AG20443 (cell line): ENCODE measurements around the gene PGC.

Source experiments
- DNase-seq: peaks from one replicate; pipeline ENCODE4 v3.0.0; 2012; ENCODE audit warnings: low spot score, mixed read lengths

PGC gene

DNA sequence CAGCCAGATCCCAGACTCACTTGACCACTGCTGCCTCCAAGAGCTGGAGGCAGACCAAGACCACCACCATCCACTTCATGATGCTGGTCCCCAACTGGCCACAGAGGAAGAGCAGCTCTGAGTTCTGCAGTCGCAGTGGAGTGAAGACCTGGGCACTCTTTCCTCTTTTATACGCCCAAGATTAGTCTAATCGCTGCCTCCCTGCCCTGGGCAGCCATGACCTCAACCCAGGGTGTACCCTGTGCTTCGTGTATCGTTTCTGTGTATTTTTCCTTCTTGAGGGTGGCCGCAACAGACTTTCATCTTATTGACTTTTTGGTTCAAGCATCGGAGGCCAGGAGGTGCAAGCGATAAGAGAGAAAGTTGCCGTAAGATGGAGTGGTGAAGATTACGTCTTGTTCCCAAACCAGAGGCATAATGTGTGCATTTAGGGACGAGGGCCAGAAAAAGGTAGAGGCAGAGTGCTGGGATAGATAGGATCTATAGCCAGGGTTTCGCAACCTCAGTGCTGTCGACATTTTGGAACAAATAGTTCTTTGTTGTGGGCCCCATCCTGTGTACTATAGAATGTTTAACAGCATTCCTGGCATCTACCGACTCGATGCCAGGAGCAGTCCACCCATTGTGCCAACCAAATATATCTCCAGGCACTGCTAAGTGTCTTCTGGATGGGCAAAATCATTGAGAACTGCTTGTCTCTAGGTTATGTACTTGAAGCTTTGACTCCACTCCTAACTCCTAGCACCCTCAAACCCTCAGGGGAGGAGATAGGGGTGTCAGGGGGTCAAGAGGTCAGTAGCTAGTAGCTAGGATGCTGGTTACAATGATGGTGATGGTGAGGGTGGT lies at the start of gene PGC:
Gene PGC, minus strand, starts transcription at position 142 of the 846 bp plus-strand sequence. Its CDS starts 63 bp downstream, at position 79.
- no peak for DNase-seq

DNA sequence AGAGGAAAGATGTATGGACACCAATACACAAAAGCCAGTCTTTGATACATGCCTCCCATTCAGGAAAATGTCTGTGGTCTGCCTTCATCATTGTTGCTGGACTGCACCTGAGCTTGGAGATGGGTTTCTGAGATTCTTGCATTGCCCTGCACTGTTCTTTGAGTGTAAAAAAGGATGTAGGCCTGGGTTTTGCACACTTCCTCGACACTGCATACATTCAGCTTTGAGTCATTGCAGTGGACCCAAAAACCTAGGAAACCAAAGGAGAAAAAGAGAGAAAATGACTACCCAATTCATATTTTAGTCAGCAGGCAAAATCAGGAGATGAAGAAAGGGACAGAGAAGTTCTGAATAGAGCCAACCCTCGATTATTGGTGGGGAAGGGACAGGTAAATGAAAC lies 49.3 kb upstream of the PGC start:
- DNase-seq, result no peak

DNA sequence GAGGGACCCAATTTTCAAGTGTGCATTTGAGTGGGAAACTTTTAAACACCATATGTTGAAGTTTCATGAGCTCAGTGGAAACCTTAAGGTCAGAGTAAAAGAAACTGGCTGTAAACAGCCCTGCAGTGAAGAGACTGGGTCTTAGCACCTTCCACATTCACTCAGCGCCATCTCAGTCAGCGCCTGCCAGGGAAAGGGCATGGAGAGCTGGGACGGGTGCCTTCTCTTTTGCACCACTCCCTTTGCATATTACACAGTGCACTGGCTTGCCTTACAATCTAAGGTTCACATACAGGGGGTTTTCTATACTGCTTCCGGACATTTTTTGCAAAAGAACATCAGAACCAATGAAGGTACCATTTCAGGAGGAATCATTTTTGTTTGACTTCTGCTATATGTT lies 44.8 kb upstream of the PGC start:
- DNase-seq, result no peak

DNA sequence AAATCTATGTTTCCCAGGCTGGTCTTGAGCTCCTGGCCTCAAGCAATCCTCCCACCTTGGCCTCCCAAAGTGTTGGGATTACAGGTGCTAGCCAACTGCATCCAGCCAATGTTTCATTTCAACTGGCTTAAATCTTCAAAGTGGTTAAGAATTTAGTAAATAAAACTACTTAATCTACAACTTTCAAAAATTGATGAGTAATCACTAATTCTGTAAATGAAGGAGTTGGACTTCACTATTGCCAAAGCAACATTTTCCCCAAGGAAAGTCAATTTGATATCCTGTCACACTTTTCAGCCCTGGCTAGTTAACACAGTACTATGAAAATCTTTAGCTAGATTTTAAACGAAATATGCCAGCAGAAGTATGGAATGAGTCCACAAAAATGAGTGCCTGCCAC lies 44.1 kb upstream of the PGC start:
- no peak for DNase-seq

DNA sequence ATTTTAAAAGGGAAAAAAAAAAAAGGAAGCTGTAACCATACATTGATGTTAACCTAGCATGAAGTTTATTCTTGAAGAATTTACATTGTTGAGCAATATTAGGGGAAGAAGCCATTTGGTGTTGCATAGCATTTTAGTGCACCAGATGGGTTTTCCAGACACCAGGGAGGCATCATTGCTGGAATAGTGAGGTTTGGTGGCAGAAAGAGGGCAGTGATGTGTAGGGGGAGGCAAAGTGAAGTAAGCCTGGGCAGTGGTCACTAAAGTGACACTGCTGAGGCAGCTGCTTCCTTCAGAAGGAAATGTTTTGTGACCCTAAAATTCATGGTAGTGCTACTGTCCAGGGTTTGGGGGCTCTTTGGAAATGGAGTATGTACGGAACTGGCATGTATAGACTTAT lies 42.8 kb upstream of the PGC start:
- no peak for DNase-seq

DNA sequence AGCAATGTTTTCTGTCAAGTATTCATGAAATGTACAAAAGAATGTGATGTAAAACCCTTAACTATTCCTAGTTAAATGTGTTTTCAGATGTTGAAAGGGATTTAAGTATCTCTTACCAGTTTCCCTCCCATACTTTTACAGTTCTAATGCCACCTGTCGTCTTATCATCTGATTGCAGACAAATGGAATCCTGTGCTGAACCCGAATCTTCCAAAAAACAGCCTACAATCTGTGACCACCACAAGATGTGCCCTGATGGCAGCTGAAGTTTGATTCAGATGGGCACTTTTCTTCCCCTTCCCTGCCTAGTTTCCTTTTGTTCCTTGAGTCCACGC lies 42.2 kb upstream of the PGC start:
- DNase-seq, result no peak

DNA sequence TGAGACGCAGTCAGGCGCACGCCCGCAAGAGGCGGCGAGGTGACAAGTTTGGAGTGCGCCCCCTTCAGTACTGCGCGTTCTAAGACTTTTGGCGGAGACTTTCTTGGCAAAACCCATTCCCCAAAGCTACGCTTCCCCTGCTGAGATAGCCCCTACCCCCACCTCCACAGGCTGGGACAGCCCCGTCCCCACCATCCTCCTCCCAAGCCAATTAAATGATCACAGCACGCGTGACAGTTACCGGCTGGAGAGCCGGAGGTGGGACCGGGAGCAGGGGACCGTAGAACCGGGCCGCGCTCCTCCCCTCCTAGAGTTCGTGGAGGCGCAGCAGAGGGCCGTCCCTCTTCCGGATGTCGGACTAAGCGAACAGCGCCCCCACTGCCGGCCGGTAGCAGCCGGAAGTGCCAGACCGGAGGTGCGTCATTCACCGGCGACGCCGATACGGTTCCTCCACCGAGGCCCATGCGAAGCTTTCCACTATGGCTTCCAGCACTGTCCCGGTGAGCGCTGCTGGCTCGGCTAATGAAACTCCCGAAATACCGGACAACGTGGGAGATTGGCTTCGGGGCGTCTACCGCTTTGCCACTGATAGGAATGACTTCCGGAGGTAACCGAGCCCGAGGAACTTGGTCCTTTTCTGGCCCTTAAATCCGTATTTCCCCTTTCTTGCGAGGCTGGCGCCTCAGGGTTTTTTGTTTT lies 40.2 kb upstream of the PGC start, which contains the start of gene TOMM6:
Gene TOMM6, plus strand, starts transcription at position 476 of the 699 bp plus-strand sequence. Its CDS starts 4 bp downstream, at position 480.
- peak; percentile 95 for DNase-seq

DNA sequence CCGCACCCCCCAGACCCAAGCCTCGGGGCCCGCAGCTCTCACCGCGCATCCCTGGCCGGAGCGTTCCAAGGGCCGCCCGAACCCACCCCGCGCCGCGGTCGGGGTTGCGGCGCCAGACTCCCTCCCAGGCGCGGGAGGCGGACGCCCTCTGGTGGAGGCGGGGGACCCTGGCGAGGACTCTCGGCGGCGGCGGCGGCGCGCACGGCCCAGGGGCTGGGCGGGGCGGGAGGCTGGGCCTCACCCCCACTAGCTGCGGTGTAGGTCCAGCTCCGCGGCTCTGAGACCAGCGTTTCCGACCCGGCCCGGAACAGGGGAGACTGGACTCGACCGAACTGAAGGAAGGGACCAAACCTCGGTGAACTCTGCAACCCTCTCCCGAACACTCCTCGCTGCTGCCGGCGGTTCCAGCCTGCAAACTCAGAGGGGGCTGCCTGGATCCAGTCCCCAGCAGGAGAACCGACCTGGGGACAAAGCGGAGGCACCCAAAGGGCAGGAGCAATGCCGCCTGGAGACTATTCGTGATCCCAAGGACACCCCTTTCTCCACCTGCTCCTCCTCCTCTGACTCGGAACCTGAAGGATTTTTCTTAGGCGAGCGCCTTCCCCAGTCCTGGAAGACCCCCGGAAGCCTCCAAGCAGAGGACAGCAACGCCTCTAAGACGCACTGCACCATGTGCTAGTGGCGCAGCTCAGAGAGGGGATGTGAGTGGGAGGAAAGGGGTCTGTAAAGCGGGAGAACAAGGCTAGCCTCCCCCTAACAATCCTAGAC lies 39.4 kb upstream of the PGC start:
- peak; percentile 95 for DNase-seq

DNA sequence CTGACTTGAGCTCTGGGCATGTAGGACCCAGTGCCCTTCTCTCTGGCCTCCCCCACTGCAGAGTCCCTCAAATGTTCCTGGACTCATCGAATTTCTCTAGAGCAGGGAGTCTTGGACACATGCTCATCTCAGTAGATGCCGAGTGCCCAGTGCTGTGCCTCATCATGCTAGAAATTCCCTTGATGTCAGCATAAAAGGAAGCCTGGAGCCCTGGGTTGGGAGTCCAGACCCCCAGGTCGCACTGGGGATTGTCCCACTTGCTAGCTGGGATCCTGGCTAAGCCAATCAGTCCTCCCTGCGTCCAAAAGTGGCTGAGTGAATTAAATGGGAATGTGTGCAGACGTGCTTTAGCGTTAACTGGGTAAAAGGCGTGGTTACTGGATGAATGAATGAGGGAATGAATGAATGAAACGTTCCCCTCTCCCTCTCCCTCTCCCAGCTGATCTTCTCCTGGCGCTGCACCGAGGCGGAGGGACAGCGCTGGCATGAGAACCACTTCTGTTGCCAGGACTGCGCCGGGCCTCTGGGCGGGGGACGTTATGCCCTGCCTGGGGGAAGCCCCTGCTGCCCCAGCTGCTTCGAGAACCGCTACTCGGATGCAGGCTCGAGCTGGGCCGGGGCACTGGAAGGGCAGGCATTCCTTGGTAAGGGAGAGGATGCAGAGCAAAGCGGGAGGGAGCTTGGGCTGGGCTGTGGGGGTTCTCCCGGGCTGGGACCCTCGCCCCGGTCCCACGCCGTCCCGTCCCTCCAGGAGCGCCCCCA lies 38.7 kb upstream of the PGC start:
- DNase-seq, result peak; percentile 39

DNA sequence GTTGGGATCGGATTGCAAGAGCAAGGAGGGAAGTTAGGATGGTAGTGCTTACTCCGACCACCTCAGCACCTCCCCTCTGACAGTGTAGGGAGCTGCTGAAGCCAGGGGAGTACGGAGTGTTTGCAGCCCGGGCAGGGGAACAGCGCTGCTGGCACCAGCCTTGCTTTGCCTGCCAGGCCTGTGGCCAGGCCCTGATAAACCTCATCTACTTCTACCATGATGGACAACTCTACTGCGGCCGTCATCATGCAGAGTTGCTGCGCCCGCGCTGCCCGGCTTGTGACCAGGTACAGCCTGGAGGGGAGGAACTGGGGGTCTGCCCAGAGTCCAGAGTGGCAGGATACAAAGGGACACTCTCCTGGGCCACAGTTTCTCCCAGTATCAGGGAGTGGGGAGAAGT lies 38.1 kb upstream of the PGC start:
- DNase-seq, result no peak

DNA sequence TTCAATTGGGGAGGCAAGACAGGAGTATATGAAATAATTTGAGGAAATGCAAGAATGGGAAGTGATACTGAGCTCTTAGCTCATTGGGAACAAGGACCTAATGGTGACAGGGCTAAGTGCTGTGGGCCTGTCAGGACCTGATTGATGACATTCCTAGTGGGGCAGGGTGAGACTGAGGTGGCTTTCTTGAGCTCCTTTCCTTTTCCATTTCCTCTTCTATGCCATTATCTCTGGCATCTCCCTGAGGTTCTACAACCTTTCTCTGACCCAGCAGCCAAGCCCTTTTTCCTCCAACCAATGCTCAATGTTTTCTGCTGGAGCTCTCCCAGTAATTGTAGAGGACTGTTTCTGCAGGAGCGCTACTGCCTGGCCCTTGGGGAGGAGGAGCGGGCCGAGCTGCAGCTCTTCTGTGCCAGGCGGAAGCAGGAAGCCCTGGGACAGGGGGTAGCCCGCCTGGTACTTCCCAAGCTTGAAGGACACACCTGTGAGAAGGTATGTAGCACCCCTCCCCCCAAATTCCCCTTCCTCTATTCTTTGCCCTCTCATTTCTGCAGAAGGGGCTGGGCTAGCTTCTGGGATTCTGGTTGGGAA lies 37.5 kb upstream of the PGC start:
- DNase-seq, result no peak

DNA sequence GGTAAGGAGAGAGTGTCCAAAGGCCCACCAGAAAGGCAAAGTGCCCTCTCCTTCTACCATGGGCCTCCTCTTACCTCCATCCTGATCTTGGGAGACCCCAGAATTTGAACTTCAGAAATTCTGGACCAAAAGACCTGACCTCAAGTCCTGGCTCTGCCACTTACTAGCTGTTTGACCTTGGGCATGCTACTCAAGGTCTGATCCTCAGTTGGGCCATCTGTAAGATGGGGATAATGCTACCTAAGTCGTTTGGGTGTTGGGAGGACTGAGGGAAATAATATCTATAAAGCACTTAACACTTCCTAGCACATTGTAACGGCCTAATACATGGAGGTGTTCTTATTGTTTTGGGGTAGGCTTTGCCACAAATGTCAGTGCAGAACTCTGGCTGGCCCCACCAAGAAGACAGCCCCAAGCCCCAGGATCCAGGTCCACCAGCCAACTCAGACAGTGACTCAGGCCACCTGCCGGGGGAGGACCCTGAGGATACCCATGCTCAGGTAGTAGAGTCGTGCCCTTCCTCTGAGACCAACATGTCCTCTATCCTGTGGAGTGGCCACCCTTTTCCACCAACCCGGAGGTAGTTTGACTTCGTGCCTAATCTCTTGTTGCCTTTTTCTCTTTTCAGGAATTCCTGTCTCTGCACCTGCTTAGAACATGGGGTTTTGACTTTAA lies 36.0 kb upstream of the PGC start:
- DNase-seq, result no peak

DNA sequence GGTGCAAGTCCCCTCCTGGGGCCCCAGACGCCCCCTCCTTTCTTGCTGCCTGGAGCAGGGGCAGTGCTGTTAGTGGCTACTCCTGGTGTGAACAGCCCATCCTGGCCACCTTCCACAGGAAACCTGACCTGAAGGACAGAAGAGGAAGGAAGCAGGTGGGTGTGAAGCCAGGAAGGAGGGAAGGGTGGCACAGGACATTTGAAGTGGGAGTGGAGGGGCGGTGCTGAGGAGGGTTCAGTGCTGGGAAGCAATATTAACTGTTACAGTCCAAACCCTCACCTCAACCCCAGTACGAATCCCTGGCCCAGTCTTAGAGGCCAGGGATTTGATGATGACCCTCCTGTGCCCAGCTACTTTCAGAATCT lies 34.2 kb upstream of the PGC start:
- DNase-seq, result no peak

DNA sequence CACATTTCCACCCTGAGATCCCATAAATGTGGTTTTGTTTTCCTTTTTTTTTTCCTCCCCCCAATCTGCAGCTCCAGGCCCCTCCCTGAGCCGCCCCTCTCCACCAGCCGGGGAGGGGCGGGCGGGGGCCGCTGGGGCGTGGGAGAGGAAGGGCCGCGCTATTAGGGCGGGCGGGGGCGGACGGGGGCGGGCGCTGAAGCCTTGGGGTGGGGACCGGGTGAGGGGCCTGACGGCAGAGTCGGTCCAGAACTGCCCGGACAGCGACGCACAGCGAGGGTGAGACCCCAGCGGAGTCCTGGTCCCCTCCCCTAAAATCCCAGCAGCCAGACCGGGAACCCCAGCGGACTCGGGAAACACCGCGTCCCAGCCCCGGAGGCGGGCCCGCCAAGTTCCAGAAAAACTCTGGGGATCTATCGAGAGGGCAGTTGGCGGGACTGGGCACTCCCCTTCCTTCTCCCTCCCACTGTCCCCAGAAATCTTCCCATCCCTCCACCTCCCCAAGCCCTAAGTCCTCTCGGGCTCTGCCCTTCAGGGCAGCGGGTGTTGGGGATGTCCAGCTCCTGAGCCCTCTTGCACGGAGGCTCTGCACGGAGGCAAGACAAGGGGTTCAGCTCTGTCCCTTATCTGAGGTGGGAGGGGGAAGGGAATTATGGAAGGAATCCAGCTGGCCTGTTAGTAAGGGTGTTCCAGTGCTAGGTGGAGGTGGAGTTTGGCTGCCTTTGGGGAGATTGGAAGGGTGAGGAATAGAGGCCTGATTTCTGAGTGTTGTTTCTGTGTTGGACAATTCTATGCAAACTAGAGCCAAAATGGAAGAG lies 33.6 kb upstream of the PGC start, which contains the start of gene PRICKLE4:
Gene PRICKLE4, plus strand, starts transcription at position 232 of the 815 bp plus-strand sequence. CDS start 2,692 bp downstream, outside the sequence.
- DNase-seq, result peak; percentile 60

DNA sequence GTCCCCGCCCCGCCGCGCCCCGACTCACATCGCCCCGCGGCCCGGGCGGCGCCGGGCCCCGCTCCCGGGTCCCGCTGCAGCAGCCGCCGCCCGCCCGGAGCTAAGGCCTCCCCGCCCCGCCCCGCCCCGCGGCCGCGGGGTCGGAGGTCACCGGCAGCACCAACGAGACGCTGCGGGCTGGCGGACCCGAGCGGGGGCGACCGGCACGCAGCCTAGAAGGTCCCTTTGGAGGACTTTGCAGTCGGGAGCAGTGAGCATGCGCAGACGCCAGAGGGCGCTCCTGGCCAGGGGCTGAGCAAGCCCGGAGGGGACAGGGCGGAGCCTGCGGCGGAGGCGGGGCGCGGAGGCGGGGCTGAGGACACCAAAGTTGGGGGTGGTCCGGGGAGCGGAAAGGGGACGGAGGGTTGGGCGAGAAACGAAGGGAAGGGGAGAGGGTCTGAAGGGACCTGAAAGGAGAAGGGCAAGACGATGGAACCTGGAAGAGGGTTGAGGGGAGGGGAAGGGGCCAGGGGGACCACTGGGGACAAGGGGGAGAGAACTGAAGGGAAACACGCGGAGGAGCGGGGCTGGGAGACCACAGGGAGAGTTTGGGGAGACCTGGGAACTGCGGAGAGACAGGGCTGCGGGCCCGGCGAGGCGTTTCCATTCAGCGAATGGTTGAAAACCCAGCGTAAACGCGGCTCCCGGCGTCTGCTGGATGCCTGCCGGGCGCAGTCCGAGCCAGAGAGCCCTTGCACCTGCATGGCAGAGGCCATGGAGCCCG lies 32.8 kb upstream of the PGC start, which contains the start of gene FRS3:
Gene FRS3, minus strand, starts transcription at position 113 of the 763 bp plus-strand sequence. CDS start 2,913 bp downstream, outside the sequence.
- peak; percentile 99 for DNase-seq

DNA sequence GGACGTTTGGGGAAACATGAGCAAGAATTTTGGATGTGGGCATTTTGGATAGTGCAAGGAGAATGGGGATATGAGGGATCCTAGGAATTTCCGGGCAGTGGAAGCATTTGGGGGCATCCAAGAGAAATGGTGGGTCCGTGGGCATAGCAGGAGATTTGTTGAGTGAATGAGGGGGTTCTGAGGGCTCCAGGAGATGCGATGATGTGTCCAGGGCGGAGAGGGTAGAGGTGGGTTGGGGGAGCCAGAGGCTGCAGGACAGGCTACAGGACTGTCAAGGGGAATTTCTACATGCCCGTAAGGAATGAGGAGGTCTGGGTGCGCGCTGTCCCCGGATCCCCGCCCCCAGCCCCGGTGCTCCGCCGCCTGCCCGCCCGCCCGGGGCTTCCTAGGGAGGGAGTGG lies 32.1 kb upstream of the PGC start:
- no peak for DNase-seq

DNA sequence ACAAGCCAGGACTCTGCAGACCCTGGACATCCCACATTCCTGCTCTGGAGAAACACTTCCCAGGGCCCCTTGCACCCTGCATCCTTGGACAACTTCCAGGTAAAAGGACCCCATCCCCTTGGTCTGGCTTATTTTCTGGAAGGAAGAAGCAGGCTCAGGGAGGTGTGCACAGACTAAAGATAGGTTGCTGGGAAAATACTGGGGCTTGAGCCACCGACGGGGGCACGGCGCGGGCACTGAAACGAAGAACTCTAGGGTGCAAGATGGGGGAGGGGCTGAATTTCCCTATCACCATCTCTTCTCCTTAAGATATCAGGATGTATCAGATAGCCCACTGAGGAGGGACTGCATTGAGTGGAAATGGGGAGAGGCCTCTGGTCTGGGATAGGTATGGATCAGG lies 31.7 kb upstream of the PGC start:
- no peak for DNase-seq

DNA sequence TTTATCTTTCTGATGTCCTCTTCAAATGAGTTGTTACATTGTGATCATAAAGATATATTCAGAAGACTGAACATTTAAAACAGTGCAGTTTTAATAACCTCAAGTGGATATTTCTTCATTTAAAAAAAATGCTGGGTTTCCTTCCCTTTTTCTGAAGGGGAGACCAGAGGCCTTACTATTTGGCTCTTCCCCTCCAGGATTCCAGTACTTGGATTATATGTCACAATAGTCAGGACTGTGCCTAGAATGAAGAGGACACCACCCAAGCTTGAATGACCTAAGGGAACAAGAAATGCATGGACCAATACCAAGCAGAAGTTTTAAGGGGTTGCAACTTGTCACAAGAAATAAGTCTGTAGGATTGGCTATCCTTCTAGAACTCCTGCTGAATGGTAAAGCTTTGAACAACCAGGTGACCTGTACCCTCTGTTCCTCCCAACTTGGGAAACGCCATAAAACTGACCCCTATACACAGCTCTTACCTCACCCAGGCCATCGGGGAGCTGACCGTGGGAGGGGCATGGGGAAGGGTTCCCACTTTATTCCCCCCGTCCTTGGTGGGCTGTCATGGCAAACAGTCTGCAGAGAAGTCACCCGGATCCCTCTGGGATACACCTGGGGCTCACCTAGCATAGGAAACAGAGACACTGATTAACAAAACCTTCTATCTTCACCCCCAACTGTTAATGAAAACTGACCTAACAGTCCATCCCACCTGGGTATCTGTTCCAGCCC lies 30.5 kb upstream of the PGC start:
- no peak for DNase-seq
